HG03135 (cell line): ENCODE measurements around the gene P3H1.
"Not testable (repeated sequence)": the region's sequence is repeated elsewhere in the genome, so short reads cannot be mapped to it uniquely, and the experiment has no call there.

Source experiments
- ATAC-seq: cut with Tn5 transposase; IDR thresholded peaks from one replicate; pipeline ENCODE4 v1.9.1; 2021; ENCODE audit warnings: mild to moderate bottlenecking, moderate library complexity; ENCODE audit not compliant: unreplicated experiment

Gene P3H1

DNA sequence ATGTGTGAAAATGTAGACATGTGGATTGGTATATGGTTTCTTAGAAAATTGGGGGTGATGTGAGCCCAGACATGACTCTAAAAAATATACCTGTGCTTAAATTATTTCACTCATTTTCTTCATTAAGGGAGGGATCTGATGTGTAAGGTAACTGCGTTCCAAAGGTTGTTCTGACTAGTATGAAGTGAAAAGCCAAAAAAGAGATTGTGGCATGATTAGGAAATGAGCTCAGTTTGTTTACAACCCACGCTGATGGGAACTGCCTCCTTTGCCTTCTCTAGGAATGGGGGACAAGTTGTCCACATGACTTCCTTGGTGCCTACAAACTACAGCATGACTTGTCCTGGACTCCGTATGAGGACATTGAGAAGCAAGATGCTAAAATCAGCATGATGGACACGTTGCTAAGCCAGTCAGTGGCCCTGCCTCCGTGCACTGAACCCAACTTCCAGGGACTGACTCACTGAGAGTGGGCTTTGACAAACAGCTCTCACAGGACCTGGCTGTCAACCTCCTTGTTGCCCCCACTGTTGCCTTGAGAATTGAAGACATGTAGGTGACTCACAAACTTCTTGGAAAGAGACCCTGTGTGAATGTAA lies 8.2 kb upstream of the P3H1 start:
- ATAC-seq = no peak

DNA sequence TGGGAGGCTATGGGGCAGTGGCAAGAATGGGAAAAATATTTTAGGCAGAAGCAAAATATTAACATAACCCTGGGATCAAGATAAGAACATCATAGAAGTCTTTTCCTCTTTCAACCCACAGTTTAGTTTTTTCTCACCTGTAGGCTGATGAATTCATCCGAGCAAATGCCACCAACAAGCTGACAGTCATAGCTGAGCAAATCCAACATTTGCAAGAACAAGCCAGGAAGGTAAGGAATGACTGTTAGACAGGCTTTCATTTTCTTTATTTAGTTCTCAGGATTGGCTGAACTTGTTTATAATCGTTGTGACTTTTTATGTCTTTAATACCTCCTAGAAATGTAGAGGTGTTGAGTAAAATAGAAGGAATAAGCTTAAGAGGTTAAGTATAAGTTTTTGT lies 6.6 kb upstream of the P3H1 start:
- ATAC-seq = no peak

DNA sequence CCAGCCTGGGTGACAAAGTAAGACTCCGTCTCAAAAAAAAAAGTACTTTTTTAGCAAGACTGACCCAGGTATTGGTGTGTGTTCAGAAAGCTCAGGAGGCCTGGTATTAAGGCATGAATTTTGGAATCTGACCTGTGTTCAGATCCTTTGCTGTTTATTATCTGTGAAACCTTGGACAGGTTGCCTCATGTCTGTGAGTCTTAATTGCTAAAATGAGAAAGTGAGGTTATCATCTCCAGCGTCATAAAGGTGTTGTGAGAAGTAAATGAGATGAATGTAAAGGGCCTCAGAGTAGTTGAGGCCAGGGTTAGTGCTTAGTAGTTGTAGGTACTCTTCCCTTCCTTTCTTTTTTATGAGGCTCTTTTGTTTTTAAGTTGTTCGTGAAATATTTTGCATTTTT lies 3.0 kb upstream of the P3H1 start:
- no peak for ATAC-seq

GRCh38 chr1:42768172-42768571 lies 1.3 kb upstream of the P3H1 start:
- ATAC-seq = no peak

GRCh38 chr1:42767510-42768000 lies 727 bp upstream of the P3H1 start:
- peak; percentile 10 for ATAC-seq

- peak; percentile 21 for ATAC-seq
These were observed 742 bp downstream of the P3H1 start for GRCh38 chr1:42765832-42766740.

- no peak for ATAC-seq
These were observed 1.6 kb downstream of the P3H1 start for GRCh38 chr1:42765269-42765668.

GRCh38 chr1:42762269-42762668 lies 4.6 kb downstream of the P3H1 start:
- no peak for ATAC-seq

DNA sequence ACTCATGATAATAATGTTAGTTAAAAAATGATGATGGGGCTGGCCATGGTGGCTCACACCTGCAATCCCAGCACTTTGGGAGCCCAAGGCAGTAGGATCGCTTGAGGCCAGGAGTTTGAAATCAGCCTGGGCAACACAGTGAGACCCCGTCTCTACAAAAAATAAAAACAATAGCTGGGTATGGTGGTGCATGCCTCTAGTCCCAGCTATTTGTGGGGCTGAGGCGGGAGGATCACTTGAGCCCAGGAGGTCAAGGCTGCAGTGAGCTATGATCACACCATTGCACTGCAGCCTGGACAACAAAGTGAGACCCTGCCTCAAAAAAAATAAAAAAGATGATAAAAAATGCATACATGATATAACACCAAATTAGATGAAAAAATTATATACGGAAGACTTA lies 5.3 kb downstream of the P3H1 start:
- ATAC-seq = no peak

GRCh38 chr1:42759114-42759513 lies 7.7 kb downstream of the P3H1 start:
- no peak for ATAC-seq

DNA sequence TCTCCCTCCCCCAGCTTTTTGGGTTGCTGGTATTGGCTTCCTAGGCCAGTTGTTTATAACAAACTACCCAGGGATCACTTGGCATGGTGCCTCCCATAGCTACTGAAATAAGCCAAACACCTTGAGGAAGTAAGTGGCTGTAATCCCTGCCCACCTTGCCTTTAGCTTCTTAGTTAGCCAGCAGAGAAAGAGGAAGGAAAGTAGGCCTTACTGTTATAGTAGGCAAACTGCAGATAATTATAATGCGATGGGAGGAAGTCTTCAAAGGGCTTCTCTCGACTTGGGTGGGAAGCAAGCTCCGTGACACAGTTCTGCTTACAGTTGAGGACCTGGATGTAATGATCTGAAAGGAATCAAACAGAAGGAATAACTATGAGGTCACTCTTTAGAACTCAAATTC lies 8.2 kb downstream of the P3H1 start:
- ATAC-seq = no peak

- ATAC-seq = no peak
These were observed 8.9 kb downstream of the P3H1 start for GRCh38 chr1:42757892-42758275.

GRCh38 chr1:42756956-42757891 lies 9.6 kb downstream of the P3H1 start:
- no peak for ATAC-seq

GRCh38 chr1:42753070-42753469 lies 13.8 kb downstream of the P3H1 start:
- no peak for ATAC-seq

DNA sequence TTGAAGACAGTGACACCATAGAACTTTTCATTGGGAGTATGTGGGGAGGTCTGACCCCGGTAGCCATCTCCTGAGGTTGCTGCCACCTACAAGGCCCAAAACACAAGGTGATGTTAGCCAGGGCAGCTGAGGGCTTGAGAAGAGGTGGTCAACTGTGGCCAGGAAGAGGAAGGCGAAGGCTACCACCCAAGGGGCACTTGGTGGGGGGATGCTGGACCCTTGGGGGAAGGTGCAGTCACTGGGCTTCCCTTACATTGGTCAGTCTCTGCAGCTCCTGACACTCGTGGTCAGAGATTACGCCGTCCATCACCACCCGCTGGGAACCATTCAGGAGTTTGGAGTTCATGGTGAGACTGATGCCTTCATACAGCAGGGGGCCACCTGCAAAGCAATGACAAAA lies 14.5 kb downstream of the P3H1 start:
- ATAC-seq = no peak

DNA sequence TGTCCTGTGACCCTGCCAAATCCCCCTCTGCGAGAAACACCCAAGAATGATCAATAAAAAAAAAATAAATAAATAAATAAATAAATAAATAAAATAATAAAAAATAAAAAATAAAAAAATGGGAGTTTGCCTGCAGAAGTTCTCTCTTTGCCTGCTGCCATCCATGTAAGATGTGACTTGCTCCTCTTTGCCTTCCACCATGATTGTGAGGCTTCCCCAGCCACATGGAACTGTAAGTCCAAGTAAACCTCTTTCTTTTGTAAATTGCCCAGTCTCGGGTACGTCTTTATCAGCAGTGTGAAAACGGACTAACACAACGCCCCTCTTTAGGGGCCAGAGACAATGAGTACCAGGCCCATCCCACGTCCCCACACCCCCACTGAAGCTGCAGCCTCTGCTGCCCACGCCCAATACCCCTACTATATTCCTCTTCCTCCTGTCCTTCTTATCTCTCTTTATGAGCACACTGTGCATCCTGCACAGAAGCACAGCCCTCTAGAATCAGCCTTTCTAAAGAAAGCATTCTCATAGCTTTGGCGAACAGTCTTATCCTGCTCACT lies 15.2 kb downstream of the P3H1 start:
- ATAC-seq = not testable (repeated sequence)

DNA sequence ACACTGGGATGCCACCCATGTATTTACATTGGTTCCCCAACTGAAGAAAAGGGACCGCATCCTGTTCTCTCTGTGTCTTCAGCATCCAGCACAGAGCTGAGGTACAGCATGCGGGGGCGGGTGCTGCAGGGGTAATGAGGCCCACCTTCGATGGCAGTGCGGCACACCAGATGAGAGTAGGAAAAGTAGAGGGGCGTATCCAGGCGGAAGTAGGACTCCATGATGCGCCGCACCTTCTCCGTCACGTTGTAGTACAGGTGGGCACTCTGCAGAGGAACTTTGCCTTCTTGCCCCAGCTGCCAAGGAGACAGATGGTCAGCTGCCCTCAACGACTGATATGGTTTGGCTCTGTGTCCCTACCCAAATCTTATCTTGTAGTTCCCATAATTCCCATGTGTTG lies 16.8 kb downstream of the P3H1 start:
- ATAC-seq = no peak

DNA sequence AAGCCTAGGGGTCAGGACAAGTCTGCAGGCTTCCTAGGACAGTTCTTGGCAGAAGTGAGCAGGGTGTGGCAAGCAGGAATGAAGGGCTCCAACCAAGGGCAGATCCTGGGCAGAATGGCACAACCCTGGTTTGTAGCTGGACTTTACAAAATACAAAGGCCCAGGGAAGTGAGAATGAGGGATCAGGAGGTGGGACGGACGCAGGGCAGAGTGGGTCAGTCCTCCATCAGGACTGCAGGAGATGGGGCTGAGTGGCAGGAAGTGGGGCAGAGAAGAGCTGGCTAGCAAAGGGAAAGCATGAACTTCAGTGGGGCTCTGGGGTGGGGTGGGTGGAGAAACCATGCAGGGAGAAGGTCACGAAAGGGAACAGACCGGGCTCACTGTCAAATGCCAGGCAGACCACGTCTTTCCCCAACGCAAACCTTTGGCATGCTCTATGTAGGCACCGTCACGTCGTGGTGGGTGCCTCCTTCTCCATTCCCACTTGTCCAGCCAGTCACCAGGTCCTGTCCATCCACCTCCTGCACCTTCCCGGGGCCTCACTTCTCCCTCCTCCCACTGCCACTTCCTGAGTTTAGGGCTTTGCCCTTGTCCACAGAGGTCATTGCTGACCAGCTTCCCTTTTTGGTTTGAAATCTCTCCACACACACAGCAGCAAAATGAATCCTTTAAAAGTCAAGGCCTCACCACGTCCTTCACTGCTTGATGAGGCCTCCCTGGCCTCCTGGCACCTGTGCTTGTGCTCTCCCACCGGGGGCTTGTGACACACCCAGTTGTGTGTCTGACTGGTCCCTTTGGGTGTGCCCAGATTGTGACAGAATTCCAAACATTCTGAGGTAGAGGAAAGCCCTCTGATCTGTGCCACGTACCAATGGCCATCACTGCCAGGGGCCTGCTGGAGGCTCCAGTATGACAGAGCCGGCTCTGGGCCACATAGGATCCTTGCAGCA lies 18.1 kb downstream of the P3H1 start:
- ATAC-seq = no peak

DNA sequence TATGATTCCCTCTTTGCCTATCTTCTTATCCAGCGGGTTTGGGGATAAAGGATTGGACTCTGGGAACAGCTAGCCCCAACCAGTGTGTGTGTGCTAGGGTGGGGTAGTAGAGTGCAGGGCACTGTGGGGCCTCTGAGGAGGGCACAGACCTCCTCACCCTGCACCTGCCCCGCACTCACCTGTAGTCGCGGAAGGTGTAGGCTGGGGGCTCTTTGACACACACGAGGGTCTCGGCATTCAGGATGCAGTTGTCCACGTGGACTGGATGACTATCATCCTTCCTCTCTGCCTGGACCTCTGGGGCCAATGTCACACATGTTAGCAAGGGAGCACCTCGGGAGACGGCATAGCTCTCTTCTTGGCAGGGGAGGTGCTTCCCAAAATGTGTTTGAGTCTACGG lies 18.8 kb downstream of the P3H1 start:
- no peak for ATAC-seq

GRCh38 chr1:42747125-42747524 lies 19.7 kb downstream of the P3H1 start:
- ATAC-seq = no peak
